Epithelial cell of proximal tubule (primary cell): ENCODE results near the gene ANKRD11. TPM values are rescaled to one million over a fixed set of nuclear protein-coding genes. Genes with fewer than 3 reads are reported as not detected.
A peak's percentile ranks its signal among the peaks of the same experiment; 100 is the strongest.

ENCODE experiments used
- DNase-seq: peaks from one replicate; pipeline ENCODE4 v3.0.0-alpha.2; 2011; ENCODE audit warnings: low read depth
- H3K4me3 ChIP-seq: 2 replicates; pipeline ENCODE4 v1.5.1; 2011; ENCODE audit warnings: low read depth, mild to moderate bottlenecking, low read length
- total RNA-seq: library from RNA; depleted of rRNA; stranded (reverse); fragments of >200 nt; gene quantifications from 2 replicates; pipeline ENCODE4 v1.2.3, GENCODE V29; 2015
- TF ChIP-seq, protein P1 (sequence below): conservative IDR thresholded peaks from 2 replicates; pipeline ENCODE4 v1.5.1; 2012; ENCODE audit warnings: low read depth, mild to moderate bottlenecking, low read length

Gene ANKRD11
- total RNA-seq, 1 donor from 2014 or later: 44.3 TPM

DNA sequence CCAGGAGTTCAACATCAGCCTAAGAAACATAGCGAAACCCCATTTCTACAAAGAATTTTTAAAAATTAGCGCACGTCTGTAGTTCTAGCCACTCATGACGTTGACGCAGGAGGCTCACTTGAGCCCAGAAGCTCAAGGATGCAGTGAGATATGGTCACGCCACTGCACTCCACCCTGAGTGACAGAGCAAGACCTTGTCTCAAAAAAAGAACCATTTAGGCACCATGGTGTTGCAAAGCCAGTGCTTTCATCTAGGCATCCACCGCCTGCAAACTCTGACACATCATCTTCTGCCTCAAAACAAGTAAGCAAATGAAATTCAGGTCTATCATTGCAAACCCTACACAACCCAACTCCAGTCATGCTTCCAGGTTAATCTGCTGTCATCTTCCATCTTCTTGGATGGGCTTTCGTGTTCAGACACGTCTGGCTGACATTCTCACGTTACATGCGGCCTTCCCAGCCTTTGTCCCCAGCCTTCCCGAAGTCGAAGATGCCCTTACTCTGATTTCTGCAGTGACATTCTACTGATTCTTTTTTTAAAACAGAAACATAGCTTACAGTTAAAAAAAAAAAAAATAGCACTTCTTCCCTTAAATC lies 8.9 kb downstream of the ANKRD11 start:
- no peak overlapping the region for H3K4me3 ChIP-seq
- TF ChIP-seq, protein P1, sequence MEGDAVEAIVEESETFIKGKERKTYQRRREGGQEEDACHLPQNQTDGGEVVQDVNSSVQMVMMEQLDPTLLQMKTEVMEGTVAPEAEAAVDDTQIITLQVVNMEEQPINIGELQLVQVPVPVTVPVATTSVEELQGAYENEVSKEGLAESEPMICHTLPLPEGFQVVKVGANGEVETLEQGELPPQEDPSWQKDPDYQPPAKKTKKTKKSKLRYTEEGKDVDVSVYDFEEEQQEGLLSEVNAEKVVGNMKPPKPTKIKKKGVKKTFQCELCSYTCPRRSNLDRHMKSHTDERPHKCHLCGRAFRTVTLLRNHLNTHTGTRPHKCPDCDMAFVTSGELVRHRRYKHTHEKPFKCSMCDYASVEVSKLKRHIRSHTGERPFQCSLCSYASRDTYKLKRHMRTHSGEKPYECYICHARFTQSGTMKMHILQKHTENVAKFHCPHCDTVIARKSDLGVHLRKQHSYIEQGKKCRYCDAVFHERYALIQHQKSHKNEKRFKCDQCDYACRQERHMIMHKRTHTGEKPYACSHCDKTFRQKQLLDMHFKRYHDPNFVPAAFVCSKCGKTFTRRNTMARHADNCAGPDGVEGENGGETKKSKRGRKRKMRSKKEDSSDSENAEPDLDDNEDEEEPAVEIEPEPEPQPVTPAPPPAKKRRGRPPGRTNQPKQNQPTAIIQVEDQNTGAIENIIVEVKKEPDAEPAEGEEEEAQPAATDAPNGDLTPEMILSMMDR: no peak
- DNase-seq: no peak

- DNase-seq: no peak
- TF ChIP-seq, protein P1: no peak
- no peak overlapping the region for H3K4me3 ChIP-seq
Observed at GRCh38 chr16:89478576-89479221, 11.7 kb downstream of the ANKRD11 start.

- TF ChIP-seq, protein P1: no peak
- no peak overlapping the region for H3K4me3 ChIP-seq
- no peak for DNase-seq
Observed at GRCh38 chr16:89476811-89477261, 13.5 kb downstream of the ANKRD11 start.

DNA sequence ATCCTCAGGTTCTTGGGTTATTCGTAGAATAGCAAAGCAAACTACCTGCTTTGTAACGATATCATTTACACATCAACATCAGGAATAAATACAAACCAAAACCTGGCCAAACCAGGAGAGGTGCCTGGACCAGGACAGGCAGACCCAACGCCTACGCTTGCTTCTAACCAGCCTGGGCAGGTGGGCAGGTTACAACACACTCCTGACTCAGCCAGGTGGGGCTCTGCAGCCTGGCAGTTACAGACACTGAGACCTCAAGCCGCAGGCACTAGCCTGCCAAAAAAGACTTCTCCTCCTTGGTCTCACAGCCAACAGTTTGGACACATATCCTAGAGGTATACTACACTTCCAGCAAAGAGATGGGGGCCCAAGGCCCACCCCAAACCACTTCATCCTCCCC lies 14.0 kb downstream of the ANKRD11 start:
- TF ChIP-seq, protein P1: no peak
- DNase-seq: no peak
- H3K4me3 ChIP-seq: no peak overlapping the region

- no peak overlapping the region for H3K4me3 ChIP-seq
- TF ChIP-seq, protein P1: no peak
- DNase-seq: no peak
Observed at GRCh38 chr16:89475144-89475543, 15.2 kb downstream of the ANKRD11 start.

GRCh38 chr16:89473791-89474414 lies 16.5 kb downstream of the ANKRD11 start:
- no peak overlapping the region for H3K4me3 ChIP-seq
- peak; percentile 59 for DNase-seq
- TF ChIP-seq, protein P1: no peak
